ENCODE results near the gene SLC4A1AP.

Gene SLC4A1AP

DNA sequence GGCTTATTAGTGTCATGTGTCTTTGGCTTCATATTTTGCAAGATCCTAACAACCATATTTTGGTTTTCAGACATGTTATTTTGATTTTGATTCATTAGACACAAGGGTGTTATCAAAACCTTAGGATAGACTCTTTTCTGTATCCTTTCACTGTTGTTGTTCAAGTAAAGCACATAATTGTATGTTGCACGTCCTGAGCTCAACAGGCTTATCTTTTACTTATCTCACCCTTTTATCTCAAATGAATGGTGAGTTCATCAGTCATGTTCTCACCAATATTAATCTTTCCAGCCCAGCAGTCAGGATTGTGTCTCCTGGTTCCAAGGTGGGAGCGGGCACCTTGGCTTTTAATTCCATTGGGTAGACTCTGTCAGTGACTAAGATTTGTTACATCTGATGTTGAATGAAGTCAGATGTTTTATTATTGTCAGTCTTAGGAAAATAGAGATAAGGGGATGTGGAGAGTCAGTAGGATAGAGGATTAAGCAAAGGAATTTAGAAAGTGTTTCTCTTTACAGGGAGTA is 22.9 kb upstream of the SLC4A1AP start:
- no peak overlapping the region for H3K27ac ChIP-seq
- TF ChIP-seq, protein P1, sequence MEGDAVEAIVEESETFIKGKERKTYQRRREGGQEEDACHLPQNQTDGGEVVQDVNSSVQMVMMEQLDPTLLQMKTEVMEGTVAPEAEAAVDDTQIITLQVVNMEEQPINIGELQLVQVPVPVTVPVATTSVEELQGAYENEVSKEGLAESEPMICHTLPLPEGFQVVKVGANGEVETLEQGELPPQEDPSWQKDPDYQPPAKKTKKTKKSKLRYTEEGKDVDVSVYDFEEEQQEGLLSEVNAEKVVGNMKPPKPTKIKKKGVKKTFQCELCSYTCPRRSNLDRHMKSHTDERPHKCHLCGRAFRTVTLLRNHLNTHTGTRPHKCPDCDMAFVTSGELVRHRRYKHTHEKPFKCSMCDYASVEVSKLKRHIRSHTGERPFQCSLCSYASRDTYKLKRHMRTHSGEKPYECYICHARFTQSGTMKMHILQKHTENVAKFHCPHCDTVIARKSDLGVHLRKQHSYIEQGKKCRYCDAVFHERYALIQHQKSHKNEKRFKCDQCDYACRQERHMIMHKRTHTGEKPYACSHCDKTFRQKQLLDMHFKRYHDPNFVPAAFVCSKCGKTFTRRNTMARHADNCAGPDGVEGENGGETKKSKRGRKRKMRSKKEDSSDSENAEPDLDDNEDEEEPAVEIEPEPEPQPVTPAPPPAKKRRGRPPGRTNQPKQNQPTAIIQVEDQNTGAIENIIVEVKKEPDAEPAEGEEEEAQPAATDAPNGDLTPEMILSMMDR (IDR thresholded peaks at IDR 0.05): no peak
- no peak for DNase-seq (ENCODE audit: low spot score)
- H3K4me3 ChIP-seq: no peak overlapping the region

DNA sequence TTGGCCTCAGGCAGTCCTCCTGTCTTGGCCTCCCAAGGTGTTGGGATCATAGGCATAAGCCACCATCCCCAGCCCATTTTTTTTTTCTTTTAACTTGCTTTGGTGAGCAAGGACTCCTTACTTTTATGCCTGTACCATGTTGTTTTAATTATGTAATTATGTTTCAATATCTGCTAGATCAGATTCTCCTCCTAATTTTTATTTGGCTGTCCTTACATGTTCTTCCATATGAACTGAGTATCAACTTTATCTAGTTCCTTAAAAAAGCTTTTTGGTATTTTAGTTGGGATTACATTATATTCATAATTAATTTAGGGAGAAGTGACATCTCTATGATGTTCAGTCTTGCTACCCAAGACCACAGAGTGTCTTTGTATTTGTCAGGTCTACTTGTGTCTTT is 18.5 kb upstream of the SLC4A1AP start:
- DNase-seq (ENCODE audit: low spot score): no peak
- TF ChIP-seq, protein P1 (IDR thresholded peaks at IDR 0.05): no peak
- no peak overlapping the region for H3K27ac ChIP-seq
- H3K4me3 ChIP-seq: no peak overlapping the region

DNA sequence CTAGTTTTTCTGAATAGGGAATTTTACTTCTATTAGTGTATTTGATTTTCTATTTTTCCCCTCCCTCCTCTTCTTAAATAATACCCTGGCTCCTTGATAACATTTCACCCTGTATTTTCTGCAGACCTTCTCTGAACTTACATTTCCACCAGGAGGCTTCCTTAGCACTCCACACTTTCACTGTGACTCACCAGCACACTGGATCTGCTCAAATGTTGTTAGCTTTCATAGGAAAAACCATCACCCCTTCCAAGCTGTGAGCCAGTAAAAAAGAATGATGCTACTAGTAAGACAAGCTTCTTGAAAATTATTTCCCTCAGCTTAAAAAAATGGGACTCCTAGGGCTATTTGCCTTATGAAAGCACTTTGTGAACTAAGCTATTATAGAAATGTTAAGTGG is 16.4 kb upstream of the SLC4A1AP start:
- no peak for DNase-seq (ENCODE audit: low spot score)
- Histone ChIP-seq H3K27ac (no peak overlapping the region), H3K4me3 (no peak overlapping the region)
- TF ChIP-seq, protein P1 (IDR thresholded peaks at IDR 0.05): no peak

- Histone ChIP-seq H3K27ac (no peak overlapping the region), H3K4me3 (no peak overlapping the region)
- DNase-seq (ENCODE audit: low spot score): no peak
- TF ChIP-seq, protein P1 (IDR thresholded peaks at IDR 0.05): no peak
These were observed 16.0 kb upstream of the SLC4A1AP start for GRCh38 chr2:27647737-27648136.

DNA sequence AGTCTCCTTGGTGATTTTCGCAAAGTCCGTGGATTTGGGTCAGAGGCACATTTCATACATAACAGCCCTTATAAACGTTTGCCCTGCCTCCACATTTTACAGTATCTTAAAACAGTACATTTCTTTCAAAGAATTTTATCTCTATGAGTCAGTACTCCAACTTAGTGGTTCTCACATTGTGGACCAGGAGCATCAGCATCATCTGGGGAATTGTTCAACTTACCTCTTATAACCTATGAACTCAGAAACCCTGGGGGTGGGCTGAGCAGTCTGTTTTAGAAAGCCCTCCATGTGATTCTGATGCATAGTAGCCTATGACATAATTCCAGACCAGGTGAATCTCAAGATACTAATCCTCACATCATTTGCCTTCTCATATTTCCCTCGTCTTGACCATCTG is 12.6 kb upstream of the SLC4A1AP start:
- DNase-seq (ENCODE audit: low spot score): no peak
- Histone ChIP-seq H3K27ac (no peak overlapping the region), H3K4me3 (no peak overlapping the region)
- TF ChIP-seq, protein P1 (IDR thresholded peaks at IDR 0.05): no peak

GRCh38 chr2:27652341-27652740 is 11.3 kb upstream of the SLC4A1AP start:
- DNase-seq (ENCODE audit: low spot score): no peak
- Histone ChIP-seq H3K27ac (no peak overlapping the region), H3K4me3 (no peak overlapping the region)
- TF ChIP-seq, protein P1 (IDR thresholded peaks at IDR 0.05): no peak

- H3K4me3 ChIP-seq: no peak overlapping the region
- TF ChIP-seq, protein P1 (IDR thresholded peaks at IDR 0.05): no peak
- no peak overlapping the region for H3K27ac ChIP-seq
- DNase-seq (ENCODE audit: low spot score): no peak
These were observed 10.9 kb upstream of the SLC4A1AP start for GRCh38 chr2:27652790-27653189.
